Ectodermal cell (in vitro differentiated cells): ENCODE results near the gene CREBBP.

ENCODE experiments used
- H3K27ac ChIP-seq: 2 replicates; pipeline ENCODE4 v1.7.0; 2013; ENCODE audit warnings: mild to moderate bottlenecking, low read depth, low read length; ENCODE audit not compliant: insufficient read depth, poor library complexity, severe bottlenecking
- H3K27me3 ChIP-seq: 2 replicates; pipeline ENCODE4 v1.7.0; 2013; ENCODE audit warnings: mild to moderate bottlenecking, low read length; ENCODE audit not compliant: insufficient read depth, control insufficient read depth, poor library complexity, severe bottlenecking
- H3K36me3 ChIP-seq: one replicate; pipeline ENCODE4 v1.7.0; 2013; ENCODE audit warnings: low read length; ENCODE audit not compliant: control insufficient read depth, insufficient read depth
- H3K4me1 ChIP-seq: one replicate; pipeline ENCODE4 v1.7.0; 2013; ENCODE audit warnings: low read length; ENCODE audit not compliant: control insufficient read depth, insufficient read depth
- H3K4me3 ChIP-seq: 2 replicates; pipeline ENCODE4 v1.7.0; 2013; ENCODE audit warnings: low read depth, low read length, control low read depth; ENCODE audit not compliant: insufficient read depth
- H3K9me3 ChIP-seq: 2 replicates; pipeline ENCODE4 v1.7.0; 2013; ENCODE audit warnings: mild to moderate bottlenecking, low read length, moderate library complexity; ENCODE audit not compliant: control insufficient read depth
- WGBS, 2 experiments: methylation state at CpG; one replicate each; pipeline ENCODE4 v1.1.7; 2013; ENCODE audit warnings: missing lambda C conversion rate in 2 of 2; 5-methylcytosine and 5-hydroxymethylcytosine counted together

The CREBBP gene

DNA sequence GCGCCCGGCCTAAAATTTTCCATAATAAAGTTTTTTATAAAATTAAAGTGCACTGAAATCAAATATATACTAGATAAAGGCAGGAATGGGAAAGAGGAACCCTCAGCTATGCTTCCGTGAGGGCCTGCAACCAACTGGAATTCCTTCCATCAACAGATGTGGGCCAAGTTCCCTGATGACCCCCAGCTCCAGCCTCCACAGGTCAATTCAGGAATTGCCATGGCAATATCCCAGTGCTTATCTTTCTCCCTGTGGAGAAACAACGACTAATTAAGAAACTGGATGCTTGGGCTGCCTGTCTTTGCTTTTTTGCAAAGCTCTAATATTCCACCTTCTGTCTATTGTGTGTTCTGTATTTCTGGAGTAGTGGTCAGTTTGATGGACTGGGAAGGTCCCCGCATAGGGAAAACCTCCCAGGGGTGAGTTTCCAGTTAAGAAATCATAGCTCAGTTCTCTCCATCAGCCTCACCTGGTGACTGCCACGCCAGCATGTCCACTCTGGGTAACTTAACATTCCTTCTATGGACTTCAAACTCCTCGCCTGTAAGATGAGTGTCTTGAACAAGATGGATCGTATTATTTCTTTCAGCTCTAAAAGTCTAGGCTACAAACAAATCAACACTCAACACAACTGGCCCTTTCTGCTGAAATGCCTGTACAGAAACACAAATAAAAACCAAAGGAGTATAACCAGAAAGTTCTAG is 67.9 kb downstream of the CREBBP start:
- Histone ChIP-seq H3K27me3 (no peaks in the 10 kb centered on the region), H3K9me3 (no peaks in the 10 kb centered on the region), H3K36me3 (peaks cover 5% of the 10 kb centered on the region), H3K27ac (no peak overlapping the region), H3K4me3 (no peak overlapping the region), H3K4me1 (peaks cover 4% of the 10 kb centered on the region)
- WGBS, 2 experiments = 90 to 95% methylated on average over 8 of the region's 8 CpGs

DNA sequence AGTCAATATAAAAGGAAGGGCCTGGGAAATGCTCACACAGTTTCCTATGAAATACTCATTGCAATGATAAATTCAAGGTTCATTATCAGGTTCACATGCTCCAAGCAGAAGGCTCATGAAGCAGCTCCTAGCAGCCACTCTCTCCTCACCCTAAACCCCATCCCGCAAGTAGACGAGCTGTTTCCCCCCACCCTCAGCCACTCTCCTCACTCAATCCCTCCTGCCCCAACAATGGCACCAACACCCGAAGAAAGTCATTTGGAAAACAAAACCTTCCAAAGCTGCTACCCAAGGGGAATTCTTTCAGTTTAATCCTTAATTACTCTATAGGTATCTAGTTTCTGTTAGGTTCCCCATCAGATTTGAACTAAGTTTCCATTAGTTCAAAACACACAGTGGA is 69.7 kb downstream of the CREBBP start:
- peaks cover 5% of the 10 kb centered on the region for H3K36me3 ChIP-seq
- no peaks in the 10 kb centered on the region for H3K9me3 ChIP-seq
- 51 to 54% methylated on average over 3 of the region's 3 CpGs for WGBS, 2 experiments
- H3K4me1 ChIP-seq = no peaks in the 10 kb centered on the region
- H3K27me3 ChIP-seq = no peaks in the 10 kb centered on the region
- no peak overlapping the region for H3K27ac ChIP-seq
- no peak overlapping the region for H3K4me3 ChIP-seq

DNA sequence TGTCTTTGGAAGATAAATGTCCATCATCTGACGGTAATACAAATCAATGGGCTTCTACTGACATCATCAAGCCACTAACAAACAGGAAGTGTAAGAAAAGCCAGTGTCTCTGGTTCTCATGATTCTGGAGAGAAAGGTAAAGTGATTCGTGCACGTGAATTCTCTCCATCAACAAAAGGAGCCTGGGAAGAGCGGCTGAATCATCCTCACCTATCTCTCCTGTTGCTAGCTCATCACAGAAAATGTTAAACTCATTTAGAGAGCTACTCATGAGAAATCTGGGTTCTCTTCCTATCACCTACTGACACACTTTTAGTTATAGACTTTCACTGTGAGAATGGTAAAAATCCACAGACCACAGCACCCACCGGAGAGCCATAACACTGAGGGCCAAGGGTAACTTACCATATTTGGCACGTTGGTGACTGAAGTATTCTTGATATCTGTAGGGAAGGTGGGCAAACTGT is 70.3 kb downstream of the CREBBP start:
- Histone ChIP-seq H3K27ac (no peak overlapping the region), H3K9me3 (no peaks in the 10 kb centered on the region), H3K36me3 (peaks cover 5% of the 10 kb centered on the region), H3K4me1 (no peaks in the 10 kb centered on the region), H3K4me3 (no peak overlapping the region), H3K27me3 (no peaks in the 10 kb centered on the region)
- WGBS, 2 experiments = 94 to 97% methylated on average over 6 of the region's 6 CpGs

DNA sequence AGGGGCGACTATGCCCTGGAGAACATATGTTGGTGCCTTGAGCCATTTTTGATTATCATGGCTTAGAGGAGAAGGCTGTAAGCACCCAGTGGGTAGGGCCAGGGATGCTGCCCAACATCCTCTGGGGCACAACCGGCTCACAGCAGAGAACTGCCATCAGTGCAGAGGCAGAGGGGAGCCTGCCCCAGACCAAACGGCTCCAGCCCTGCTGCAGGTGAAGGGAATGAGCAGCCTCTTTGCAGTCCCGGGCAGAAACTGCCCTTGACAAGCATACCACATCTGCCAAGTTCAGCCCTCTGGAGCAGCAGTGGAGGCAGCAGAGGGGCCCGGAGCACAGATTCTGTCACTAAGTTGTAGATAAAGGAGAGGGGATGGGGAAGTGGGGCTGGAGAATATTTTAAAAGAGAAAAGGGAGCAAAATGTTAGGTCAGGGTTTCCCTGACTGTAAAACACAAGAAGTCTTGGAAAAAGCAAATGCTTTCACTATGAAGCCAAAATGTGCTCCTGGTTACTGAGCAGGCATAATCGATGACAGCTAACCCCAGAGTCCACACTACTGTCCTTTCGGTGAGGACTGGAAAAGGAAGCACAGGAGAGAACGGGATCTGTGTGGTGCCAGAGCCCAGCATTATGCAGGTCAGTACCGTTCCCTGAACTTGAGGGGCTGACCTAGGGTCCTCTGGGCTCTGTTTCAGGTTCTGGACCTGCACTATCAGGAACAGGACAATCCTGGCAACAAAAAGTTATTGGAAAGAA is 72.0 kb downstream of the CREBBP start:
- WGBS, 2 experiments = 92 to 93% methylated on average over 9 of the region's 9 CpGs
- Histone ChIP-seq H3K4me1 (no peaks in the 10 kb centered on the region), H3K36me3 (peaks cover 5% of the 10 kb centered on the region), H3K4me3 (no peak overlapping the region), H3K27ac (no peak overlapping the region), H3K9me3 (no peaks in the 10 kb centered on the region), H3K27me3 (no peaks in the 10 kb centered on the region)

DNA sequence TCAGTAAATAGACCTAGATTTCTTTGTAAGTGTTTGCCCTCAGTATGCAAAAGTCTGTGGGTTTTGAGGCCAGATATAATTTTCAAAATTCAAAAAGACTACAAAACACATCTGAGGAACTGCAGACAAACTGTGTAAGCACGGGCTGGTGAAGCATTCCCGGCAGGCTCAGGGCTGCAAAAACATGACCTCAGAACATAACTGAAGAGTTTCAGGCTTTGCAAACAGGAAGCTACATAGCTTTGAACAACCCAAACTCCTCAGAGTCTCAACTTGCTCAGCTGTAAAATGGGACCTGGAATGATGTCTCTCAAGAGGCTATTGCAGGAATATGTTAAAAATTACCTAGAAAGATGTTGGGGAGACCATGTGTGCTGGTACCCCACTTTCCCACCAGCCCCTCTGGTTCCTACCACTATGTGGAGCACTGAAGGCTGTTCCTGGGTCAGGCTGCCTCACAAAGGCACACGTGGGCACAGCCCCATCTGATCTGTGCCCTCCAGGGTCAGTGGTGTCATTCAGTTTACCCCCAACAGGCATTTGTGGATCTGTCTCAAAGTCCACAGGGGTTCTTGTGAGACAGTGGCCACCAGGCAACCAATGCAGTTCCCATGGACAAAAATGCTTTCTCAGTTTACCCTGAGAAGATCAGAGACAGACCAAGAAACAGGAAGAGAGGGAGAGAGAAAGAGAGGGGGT is 72.9 kb downstream of the CREBBP start:
- 87 to 92% methylated on average over 3 of the region's 3 CpGs for WGBS, 2 experiments
- Histone ChIP-seq H3K4me3 (no peak overlapping the region), H3K36me3 (peaks cover 5% of the 10 kb centered on the region), H3K9me3 (no peaks in the 10 kb centered on the region), H3K4me1 (no peaks in the 10 kb centered on the region), H3K27ac (no peak overlapping the region), H3K27me3 (no peaks in the 10 kb centered on the region)

DNA sequence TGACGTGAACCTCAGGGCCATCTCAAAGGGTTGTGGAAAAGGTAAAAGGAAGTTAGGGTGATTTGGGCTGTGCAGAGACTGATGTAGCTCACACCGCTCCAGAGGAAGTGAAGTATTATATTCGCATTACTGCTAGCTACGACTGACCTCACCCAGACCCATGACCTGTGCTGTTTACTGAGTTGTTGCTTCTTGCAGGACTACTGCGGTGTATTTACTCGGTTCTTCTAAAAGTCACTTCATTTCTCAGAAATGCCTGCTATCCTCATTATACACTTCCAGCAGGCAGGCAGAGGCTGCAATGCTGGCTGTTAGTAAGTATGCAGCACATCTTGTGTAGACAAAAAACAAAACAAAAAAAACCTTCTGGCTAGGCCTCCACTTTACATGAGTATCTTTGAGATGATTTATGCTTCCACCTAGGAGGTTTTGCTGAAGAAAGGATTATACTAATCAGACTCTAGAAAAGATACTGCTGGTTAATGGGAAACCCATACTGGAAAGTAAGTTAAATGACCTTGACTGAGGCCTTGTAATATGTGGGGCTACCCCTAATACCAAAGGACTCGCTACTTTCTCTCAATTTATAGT is 76.0 kb downstream of the CREBBP start:
- Histone ChIP-seq H3K4me1 (no peaks in the 10 kb centered on the region), H3K27ac (no peak overlapping the region), H3K4me3 (no peak overlapping the region), H3K36me3 (peaks cover 5% of the 10 kb centered on the region), H3K27me3 (no peaks in the 10 kb centered on the region), H3K9me3 (no peaks in the 10 kb centered on the region)
- 95 to 96% methylated on average over 7 of the region's 7 CpGs for WGBS, 2 experiments

DNA sequence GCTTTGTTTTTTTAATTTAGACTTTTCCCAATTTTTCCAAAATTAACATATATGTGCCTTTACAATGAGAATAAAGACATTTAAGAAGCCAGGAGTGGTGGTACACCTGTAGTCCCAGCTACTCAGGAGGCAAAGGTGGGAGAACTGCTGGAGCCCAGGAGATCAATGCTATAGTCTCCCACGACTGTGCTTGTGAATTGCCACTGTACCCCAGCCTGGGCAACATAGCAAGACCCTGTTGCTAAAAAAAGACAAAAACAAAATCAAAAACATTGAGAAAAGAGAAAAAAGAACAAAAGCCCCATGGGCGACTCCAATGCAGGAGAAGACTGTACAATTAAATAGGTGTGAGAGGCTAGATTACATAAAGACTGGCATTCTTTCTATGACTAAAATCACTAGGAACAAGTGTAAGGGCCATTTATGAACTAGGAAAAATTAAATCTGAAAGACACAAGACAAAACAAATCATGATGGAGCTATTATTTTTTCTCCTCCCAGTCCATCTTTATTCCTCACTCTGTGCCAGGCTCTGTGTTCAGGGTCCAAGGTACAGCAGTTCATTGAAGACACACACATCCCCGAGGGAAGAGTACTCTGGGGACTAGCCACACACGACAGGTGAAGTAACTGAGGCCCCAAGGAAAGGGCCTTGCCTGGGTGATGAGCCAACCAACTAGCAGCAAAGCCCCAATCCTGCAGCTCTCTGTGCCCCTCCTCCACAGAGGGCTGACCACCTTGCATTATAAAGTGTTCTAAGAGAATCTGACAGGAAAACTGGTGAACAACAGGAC is 79.8 kb downstream of the CREBBP start:
- 94% methylated on average over 4 of the region's 4 CpGs for WGBS, 2 experiments
- Histone ChIP-seq H3K9me3 (no peaks in the 10 kb centered on the region), H3K4me3 (no peak overlapping the region), H3K27ac (no peak overlapping the region), H3K36me3 (no peaks in the 10 kb centered on the region), H3K27me3 (no peaks in the 10 kb centered on the region), H3K4me1 (no peaks in the 10 kb centered on the region)

- Histone ChIP-seq H3K27ac (no peak overlapping the region), H3K4me1 (no peaks in the 10 kb centered on the region), H3K9me3 (no peaks in the 10 kb centered on the region), H3K36me3 (no peaks in the 10 kb centered on the region), H3K27me3 (no peaks in the 10 kb centered on the region), H3K4me3 (no peak overlapping the region)
- 83 to 86% methylated on average over 7 of the region's 7 CpGs for WGBS, 2 experiments
These were observed 80.5 kb downstream of the CREBBP start for GRCh38 chr16:3800019-3800418.

DNA sequence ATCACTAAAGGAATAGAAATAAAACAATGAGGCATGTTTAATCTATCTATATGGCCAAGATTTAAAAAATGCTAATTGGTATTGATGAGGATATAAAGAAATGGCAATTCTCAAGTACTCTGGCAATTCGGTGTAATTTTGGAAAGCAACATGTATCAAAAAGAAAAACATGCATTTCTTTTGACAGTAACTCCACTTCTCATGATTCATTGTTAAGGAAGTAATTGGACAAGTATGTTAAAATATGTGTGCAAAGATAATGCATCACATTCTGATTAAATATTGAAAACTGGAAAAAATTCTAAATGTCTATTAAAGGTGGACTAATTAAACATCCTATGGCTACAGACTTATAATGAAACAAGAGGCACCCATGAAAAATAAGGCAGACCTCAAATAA is 81.2 kb downstream of the CREBBP start:
- Histone ChIP-seq H3K27ac (no peak overlapping the region), H3K4me1 (no peaks in the 10 kb centered on the region), H3K4me3 (no peak overlapping the region), H3K36me3 (no peaks in the 10 kb centered on the region), H3K9me3 (no peaks in the 10 kb centered on the region), H3K27me3 (no peaks in the 10 kb centered on the region)
- 100% methylated on average over 1 of the region's 1 CpG for WGBS, 2 experiments
